WTC11 (cell line): ENCODE data around the gene SPOCK1. TPM values are rescaled to one million over a fixed set of nuclear protein-coding genes. Genes with fewer than 3 reads are reported as not detected.

Source experiments
- ATAC-seq: fragments of 200-7000 bp; cut with Tn5 transposase; 2 replicates; pipeline ENCODE4 v1.10.0; 2021; ENCODE audit warnings: mild to moderate bottlenecking, moderate library complexity
- CTCF ChIA-PET: fragments of 300-600 bp; sonication (Branson Sonifier 250); formaldehyde crosslinking; loops from one replicate; lab custom pipeline; 2021; ENCODE audit warnings: antibody characterized with exemption; lab: Charles Lee
- POLR2A ChIA-PET: fragments of 350-600 bp; sonication (Branson Sonifier 250); formaldehyde crosslinking; loops from one replicate; lab custom pipeline; 2021; ENCODE audit warnings: antibody characterized with exemption; lab: Charles Lee
- DNase-seq: peaks from one replicate; pipeline ENCODE4 v3.0.0; 2021; ENCODE audit warnings: low spot score
- H3K27ac Mint-ChIP-seq: 2 replicates; pipeline ENCODE4 v1.8.0; 2021; ENCODE audit warnings: mixed read lengths
- H3K27me3 Mint-ChIP-seq: 2 replicates; pipeline ENCODE4 v1.8.0; 2021; ENCODE audit warnings: low read depth, mild to moderate bottlenecking, moderate library complexity, mixed read lengths
- H3K36me3 Mint-ChIP-seq: 2 replicates; pipeline ENCODE4 v1.8.0; 2021; ENCODE audit warnings: mixed read lengths
- H3K4me1 Mint-ChIP-seq: 2 replicates; pipeline ENCODE4 v1.8.0; 2022; ENCODE audit warnings: mixed read lengths
- H3K4me3 Mint-ChIP-seq: 2 replicates; pipeline ENCODE4 v1.8.0; 2021; ENCODE audit warnings: mild to moderate bottlenecking, moderate library complexity, mixed read lengths
- H3K9me3 Mint-ChIP-seq: 2 replicates; pipeline ENCODE4 v1.8.0; 2021; ENCODE audit warnings: mixed read lengths
- ATF1 ChIP-seq: sonication (generic); formaldehyde crosslinking; IDR thresholded peaks from 2 replicates; pipeline ENCODE4 v1.8.1; 2023; ENCODE audit warnings: mild to moderate bottlenecking, moderate library complexity, missing genetic modification reagents
- ATF6 ChIP-seq: sonication (generic); formaldehyde crosslinking; IDR thresholded peaks from 2 replicates; pipeline ENCODE4 v1.8.1; 2023; ENCODE audit warnings: mild to moderate bottlenecking, missing genetic modification reagents
- CREM ChIP-seq: sonication (generic); formaldehyde crosslinking; IDR thresholded peaks from 2 replicates; pipeline ENCODE4 v1.8.1; 2022; ENCODE audit warnings: mild to moderate bottlenecking, missing genetic modification reagents, moderate library complexity
- E2F4 ChIP-seq: sonication (generic); formaldehyde crosslinking; IDR thresholded peaks from 2 replicates; pipeline ENCODE4 v1.8.1; 2022; ENCODE audit warnings: low read depth, mild to moderate bottlenecking, moderate library complexity, missing genetic modification reagents, borderline replicate concordance
- ELF4 ChIP-seq: sonication (generic); formaldehyde crosslinking; IDR thresholded peaks from 2 replicates; pipeline ENCODE4 v1.8.1; 2022; ENCODE audit warnings: low read depth, mild to moderate bottlenecking, moderate library complexity, missing genetic modification reagents
- HMGA2 ChIP-seq: fragments of 250-450 bp; sonication (Bioruptor Pico); IDR thresholded peaks from 2 replicates; pipeline ENCODE4 v1.4.0; 2021; ENCODE audit warnings: mild to moderate bottlenecking, moderate library complexity
- JAZF1 ChIP-seq: fragments of 250-450 bp; sonication (Bioruptor Pico); IDR thresholded peaks from 2 replicates; pipeline ENCODE4 v1.9.0; 2021; ENCODE audit warnings: moderate library complexity, mild to moderate bottlenecking, inconsistent platforms
- MAX ChIP-seq: sonication (generic); formaldehyde crosslinking; IDR thresholded peaks from 2 replicates; pipeline ENCODE4 v1.8.0; 2022; ENCODE audit warnings: mild to moderate bottlenecking, missing genetic modification reagents
- MXD4 ChIP-seq: fragments of 250-450 bp; sonication (Bioruptor Pico); IDR thresholded peaks from 2 replicates; pipeline ENCODE4 v1.8.0; 2021; ENCODE audit warnings: mild to moderate bottlenecking, moderate library complexity, borderline replicate concordance
- MYBL2 ChIP-seq: sonication (generic); formaldehyde crosslinking; IDR thresholded peaks from 2 replicates; pipeline ENCODE4 v1.8.1; 2023; ENCODE audit warnings: mild to moderate bottlenecking, moderate library complexity, missing genetic modification reagents
- NR1H2 ChIP-seq: sonication (generic); formaldehyde crosslinking; IDR thresholded peaks from 2 replicates; pipeline ENCODE4 v1.9.0; 2021; ENCODE audit warnings: mild to moderate bottlenecking, moderate library complexity, missing genetic modification reagents
- RORB ChIP-seq: fragments of 250-450 bp; sonication (Bioruptor Pico); IDR thresholded peaks from 2 replicates; pipeline ENCODE4 v1.9.0; 2021; ENCODE audit warnings: mild to moderate bottlenecking
- TP53 ChIP-seq: sonication (generic); formaldehyde crosslinking; IDR thresholded peaks from 2 replicates; pipeline ENCODE4 v1.8.1; 2023; ENCODE audit warnings: mild to moderate bottlenecking, missing genetic modification reagents
- ZBTB21 ChIP-seq: sonication (generic); formaldehyde crosslinking; IDR thresholded peaks from 2 replicates; pipeline ENCODE4 v1.8.1; 2023; ENCODE audit warnings: mild to moderate bottlenecking, missing genetic modification reagents, borderline replicate concordance
- ZNF138 ChIP-seq: sonication (generic); formaldehyde crosslinking; conservative IDR thresholded peaks from 2 replicates; pipeline ENCODE4 v1.8.1; 2022; ENCODE audit warnings: mild to moderate bottlenecking, moderate library complexity, missing genetic modification reagents
- ZNF232 ChIP-seq: sonication (generic); formaldehyde crosslinking; IDR thresholded peaks from 2 replicates; pipeline ENCODE4 v1.8.0; 2022; ENCODE audit warnings: mild to moderate bottlenecking, missing genetic modification reagents
- ZNF532 ChIP-seq: fragments of 250-450 bp; sonication (Bioruptor Pico); IDR thresholded peaks from 2 replicates; pipeline ENCODE4 v1.9.0; 2021; ENCODE audit warnings: mild to moderate bottlenecking, borderline replicate concordance
- ZNF671 ChIP-seq: fragments of 250-450 bp; sonication (Bioruptor Pico); IDR thresholded peaks from 2 replicates; pipeline ENCODE4 v1.8.0; 2021; ENCODE audit warnings: mild to moderate bottlenecking
- total RNA-seq: library from RNA; stranded (reverse); gene quantifications from 3 replicates; pipeline ENCODE4 v1.2.3, GENCODE V29; 2021
- TF ChIP-seq, protein P1 (sequence below): sonication (generic); formaldehyde crosslinking; IDR thresholded peaks from 2 replicates; pipeline ENCODE4 v1.8.0; 2023; ENCODE audit warnings: mild to moderate bottlenecking, missing genetic modification reagents

Gene SPOCK1
- total RNA-seq, 1 experiment from 2014 or later, result 15.2 TPM

DNA sequence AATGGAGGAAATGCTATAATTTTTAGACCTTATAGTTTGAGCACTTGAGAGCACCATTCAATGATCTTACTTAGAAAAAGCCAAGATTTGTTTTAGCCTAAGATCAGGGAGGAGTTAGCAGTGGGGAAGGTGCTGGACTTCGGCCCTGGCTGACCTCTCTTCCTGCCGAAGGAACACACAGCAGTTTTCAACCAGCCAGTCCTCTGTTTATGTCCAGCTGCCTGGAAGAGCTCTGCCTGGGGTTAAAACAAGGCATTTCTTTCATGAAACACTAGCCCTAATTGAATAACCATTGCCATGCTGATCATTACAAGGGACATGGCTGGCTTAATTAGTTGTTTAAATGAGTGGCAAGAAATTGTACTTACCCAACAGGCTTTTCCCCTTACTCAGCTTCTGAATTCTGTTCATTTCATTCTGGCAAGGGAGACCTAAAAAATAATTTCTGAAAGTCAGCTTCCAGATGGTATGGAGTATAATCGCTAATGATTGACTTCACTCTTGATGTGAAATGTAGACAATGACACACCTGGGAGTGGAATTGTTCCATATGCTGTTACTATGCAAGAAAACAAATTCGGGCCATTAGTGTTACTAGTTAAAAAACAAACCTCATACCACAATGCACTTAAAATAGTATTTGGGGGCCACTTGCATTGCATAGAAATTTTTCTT is 514.2 kb downstream of the SPOCK1 start (continued):
- TF ChIP-seq ATF6 (CRISPR knock-in tag) (no peak), MXD4 (no peak), HMGA2 (CRISPR knock-in tag) (no peak), ATF1 (CRISPR knock-in tag) (no peak), E2F4 (no peak), TP53 (CRISPR knock-in tag) (no peak)

GRCh38 chr5:136981936-136982335 is 517.2 kb downstream of the SPOCK1 start:
- H3K36me3 Mint-ChIP-seq, result no peaks in the 10 kb centered on the region
- no peak overlapping the region for H3K27ac Mint-ChIP-seq
- peaks cover 14% of the 10 kb centered on the region for H3K4me1 Mint-ChIP-seq
- POLR2A ChIA-PET, result no interaction called here
- CTCF ChIA-PET, result no interaction called here
- no peak for DNase-seq
- no peaks in the 10 kb centered on the region for H3K9me3 Mint-ChIP-seq
- H3K27me3 Mint-ChIP-seq, result no peaks in the 10 kb centered on the region
- no peak overlapping the region for H3K4me3 Mint-ChIP-seq
- no peak for TF ChIP-seq RORB (CRISPR knock-in tag)
- TF ChIP-seq ZNF671 (CRISPR knock-in tag), result no peak
- TF ChIP-seq ELF4 (CRISPR knock-in tag), result no peak
- TF ChIP-seq ZBTB21 (CRISPR knock-in tag), result no peak
- no peak for TF ChIP-seq ZNF532 (CRISPR knock-in tag)
- no peak for TF ChIP-seq ATF1 (CRISPR knock-in tag)
- ATAC-seq, result no peak

DNA sequence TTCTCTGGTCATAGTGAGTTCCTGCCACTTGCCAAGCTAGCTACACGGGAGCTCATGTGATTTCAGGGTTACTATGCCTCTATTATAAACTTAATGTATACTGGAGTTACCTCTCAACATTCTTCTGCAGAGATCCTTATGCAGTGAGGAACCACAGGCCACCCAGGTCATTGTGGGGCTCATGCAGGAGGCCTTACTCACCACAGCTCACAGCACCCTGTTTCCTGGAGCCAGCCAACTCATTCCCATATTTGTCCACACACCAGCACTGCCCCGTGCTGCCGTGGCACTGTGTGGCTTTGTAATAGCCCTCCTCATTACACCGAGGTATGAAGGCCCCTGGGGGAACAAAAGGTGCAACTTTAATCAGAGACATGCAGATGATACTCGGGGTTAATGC is 520.0 kb downstream of the SPOCK1 start:
- peaks cover 4% of the 10 kb centered on the region; the same call in 1 of the 2 replicates for H3K4me1 Mint-ChIP-seq
- no peaks in the 10 kb centered on the region for H3K36me3 Mint-ChIP-seq
- no peaks in the 10 kb centered on the region for H3K9me3 Mint-ChIP-seq
- ATAC-seq, result no peak
- CTCF ChIA-PET, result interaction anchor here (0.8 kb wide), 1 partner anchor 96 kb away, joined by 3 read pairs; no protein-coding TSS in a partner anchor
- no peaks in the 10 kb centered on the region for H3K27me3 Mint-ChIP-seq
- H3K27ac Mint-ChIP-seq, result no peak overlapping the region
- DNase-seq, result no peak
- TF ChIP-seq MAX (CRISPR knock-in tag), result no peak
- TF ChIP-seq, protein P1, sequence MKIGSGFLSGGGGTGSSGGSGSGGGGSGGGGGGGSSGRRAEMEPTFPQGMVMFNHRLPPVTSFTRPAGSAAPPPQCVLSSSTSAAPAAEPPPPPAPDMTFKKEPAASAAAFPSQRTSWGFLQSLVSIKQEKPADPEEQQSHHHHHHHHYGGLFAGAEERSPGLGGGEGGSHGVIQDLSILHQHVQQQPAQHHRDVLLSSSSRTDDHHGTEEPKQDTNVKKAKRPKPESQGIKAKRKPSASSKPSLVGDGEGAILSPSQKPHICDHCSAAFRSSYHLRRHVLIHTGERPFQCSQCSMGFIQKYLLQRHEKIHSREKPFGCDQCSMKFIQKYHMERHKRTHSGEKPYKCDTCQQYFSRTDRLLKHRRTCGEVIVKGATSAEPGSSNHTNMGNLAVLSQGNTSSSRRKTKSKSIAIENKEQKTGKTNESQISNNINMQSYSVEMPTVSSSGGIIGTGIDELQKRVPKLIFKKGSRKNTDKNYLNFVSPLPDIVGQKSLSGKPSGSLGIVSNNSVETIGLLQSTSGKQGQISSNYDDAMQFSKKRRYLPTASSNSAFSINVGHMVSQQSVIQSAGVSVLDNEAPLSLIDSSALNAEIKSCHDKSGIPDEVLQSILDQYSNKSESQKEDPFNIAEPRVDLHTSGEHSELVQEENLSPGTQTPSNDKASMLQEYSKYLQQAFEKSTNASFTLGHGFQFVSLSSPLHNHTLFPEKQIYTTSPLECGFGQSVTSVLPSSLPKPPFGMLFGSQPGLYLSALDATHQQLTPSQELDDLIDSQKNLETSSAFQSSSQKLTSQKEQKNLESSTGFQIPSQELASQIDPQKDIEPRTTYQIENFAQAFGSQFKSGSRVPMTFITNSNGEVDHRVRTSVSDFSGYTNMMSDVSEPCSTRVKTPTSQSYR, result no peak
- no peak for TF ChIP-seq ZNF232 (CRISPR knock-in tag)
- TF ChIP-seq ZNF532 (CRISPR knock-in tag), result no peak
- TF ChIP-seq NR1H2 (CRISPR knock-in tag), result no peak
- TF ChIP-seq ZNF138 (CRISPR knock-in tag), result no peak
- no peak for TF ChIP-seq CREM
- TF ChIP-seq JAZF1 (CRISPR knock-in tag), result no peak
- TF ChIP-seq MYBL2 (CRISPR knock-in tag), result no peak
- no peak overlapping the region for H3K4me3 Mint-ChIP-seq
- POLR2A ChIA-PET, result no interaction called here
